ENCODE data around the gene STPG3. TPM values are rescaled to one million over a fixed set of nuclear protein-coding genes. Genes with fewer than 3 reads are reported as not detected.

STPG3 gene
- total and polyA plus RNA-seq, 2 experiments from 2014 or later: 0.95 to 3.3 TPM

GRCh38 chr9:137298401-137299202 lies 47.5 kb downstream of the STPG3 start:
- peak in 1 of 2 donors; percentile 61 for DNase-seq (ENCODE audit: low read depth in 1 of 2, low spot score in 1 of 2)
- TF ChIP-seq CTCF (IDR thresholded peaks at IDR 0.05; ENCODE audit: low read depth, low read length): no peak
- no peaks in the 10 kb centered on the region for H3K36me3 ChIP-seq
- H3K27ac ChIP-seq: no peak overlapping the region
- peaks cover 52% of the 10 kb centered on the region for H3K27me3 ChIP-seq
- H3K9me3 ChIP-seq (ENCODE audit: low read depth): no peaks in the 10 kb centered on the region
- H3K4me1 ChIP-seq (ENCODE audit: low read depth): peaks cover 14% of the 10 kb centered on the region
- no peak overlapping the region for H3K4me3 ChIP-seq

GRCh38 chr9:137299203-137299565 lies 48.1 kb downstream of the STPG3 start:
- DNase-seq (ENCODE audit: low read depth in 1 of 2, low spot score in 1 of 2): peak in 1 of 2 donors; percentile 48
- Histone ChIP-seq H3K9me3 (ENCODE audit: low read depth) (no peaks in the 10 kb centered on the region), H3K27ac (no peak overlapping the region), H3K36me3 (no peaks in the 10 kb centered on the region), H3K4me1 (ENCODE audit: low read depth) (peaks cover 14% of the 10 kb centered on the region), H3K4me3 (no peak overlapping the region), H3K27me3 (peaks cover 52% of the 10 kb centered on the region)
- TF ChIP-seq CTCF (IDR thresholded peaks at IDR 0.05; ENCODE audit: low read depth, low read length): no peak

GRCh38 chr9:137299938-137300337 lies 48.9 kb downstream of the STPG3 start:
- no peak for TF ChIP-seq CTCF (IDR thresholded peaks at IDR 0.05; ENCODE audit: low read depth, low read length)
- H3K4me3 ChIP-seq: peak overlapping the region; percentile 60
- peak in 1 of 2 donors; percentile 53 for DNase-seq (ENCODE audit: low read depth in 1 of 2, low spot score in 1 of 2)
- H3K36me3 ChIP-seq: no peaks in the 10 kb centered on the region
- no peak overlapping the region for H3K27ac ChIP-seq
- H3K27me3 ChIP-seq: peaks cover 46% of the 10 kb centered on the region
- H3K9me3 ChIP-seq (ENCODE audit: low read depth): no peaks in the 10 kb centered on the region
- peaks cover 14% of the 10 kb centered on the region for H3K4me1 ChIP-seq (ENCODE audit: low read depth)

- H3K4me1 ChIP-seq (ENCODE audit: low read depth): peaks cover 14% of the 10 kb centered on the region
- peaks cover 40% of the 10 kb centered on the region for H3K27me3 ChIP-seq
- H3K4me3 ChIP-seq: peak overlapping the region; percentile 60
- H3K36me3 ChIP-seq: no peaks in the 10 kb centered on the region
- H3K9me3 ChIP-seq (ENCODE audit: low read depth): no peaks in the 10 kb centered on the region
- no peak for TF ChIP-seq CTCF (IDR thresholded peaks at IDR 0.05; ENCODE audit: low read depth, low read length)
- DNase-seq (ENCODE audit: low read depth in 1 of 2, low spot score in 1 of 2): peak in 1 of 2 donors; percentile 39
- peak overlapping the region; percentile 47 for H3K27ac ChIP-seq
These were observed 49.5 kb downstream of the STPG3 start for GRCh38 chr9:137300567-137301080.

- peak; percentile 74 to 84 for DNase-seq (ENCODE audit: low read depth in 1 of 2, low spot score in 1 of 2)
- H3K27me3 ChIP-seq: peaks cover 33% of the 10 kb centered on the region
- no peaks in the 10 kb centered on the region for H3K36me3 ChIP-seq
- no peaks in the 10 kb centered on the region for H3K9me3 ChIP-seq (ENCODE audit: low read depth)
- H3K27ac ChIP-seq: peak overlapping the region; percentile 47
- peaks cover 14% of the 10 kb centered on the region for H3K4me1 ChIP-seq (ENCODE audit: low read depth)
- no peak for TF ChIP-seq CTCF (IDR thresholded peaks at IDR 0.05; ENCODE audit: low read depth, low read length)
- H3K4me3 ChIP-seq: peak overlapping the region; percentile 60
These were observed 50.2 kb downstream of the STPG3 start for GRCh38 chr9:137301081-137301947.
